Activated CD8-positive, alpha-beta memory T cell treated with anti-CD3 and anti-CD28 coated beads, Interleukin-2, amount 50 U/mL, for 24 hours (primary cell): ENCODE data around the gene ZC3H7B.

Experiments used
- DNase-seq: peaks from one replicate; pipeline ENCODE4 v3.0.0-alpha.2; 2020; ENCODE audit errors: extremely low read depth

Gene ZC3H7B

GRCh38 chr22:41354979-41355378 is 53.7 kb downstream of the ZC3H7B start:
- DNase-seq: no peak

GRCh38 chr22:41355895-41356294 is 54.6 kb downstream of the ZC3H7B start:
- DNase-seq: no peak

- no peak for DNase-seq
These were observed 55.2 kb downstream of the ZC3H7B start for GRCh38 chr22:41356430-41357028.

GRCh38 chr22:41357191-41357590 is 55.9 kb downstream of the ZC3H7B start:
- DNase-seq: no peak

GRCh38 chr22:41358927-41359326 is 57.6 kb downstream of the ZC3H7B start:
- no peak for DNase-seq

GRCh38 chr22:41359376-41359775 is 58.1 kb downstream of the ZC3H7B start:
- no peak for DNase-seq

GRCh38 chr22:41360126-41360525 is 58.8 kb downstream of the ZC3H7B start:
- DNase-seq: no peak

- no peak for DNase-seq
These were observed 60.5 kb downstream of the ZC3H7B start for GRCh38 chr22:41361716-41362310.

- no peak for DNase-seq
These were observed 61.3 kb downstream of the ZC3H7B start for GRCh38 chr22:41362615-41363014.

GRCh38 chr22:41364233-41364632 is 62.9 kb downstream of the ZC3H7B start:
- no peak for DNase-seq

GRCh38 chr22:41364955-41365354 is 63.6 kb downstream of the ZC3H7B start:
- DNase-seq: no peak

GRCh38 chr22:41365425-41365824 is 64.1 kb downstream of the ZC3H7B start:
- no peak for DNase-seq

- DNase-seq: no peak
These were observed 65.2 kb downstream of the ZC3H7B start for GRCh38 chr22:41366323-41367029.

GRCh38 chr22:41367039-41367679 is 65.8 kb downstream of the ZC3H7B start:
- no peak for DNase-seq

GRCh38 chr22:41367680-41368542 is 66.6 kb downstream of the ZC3H7B start:
- no peak for DNase-seq

- DNase-seq: no peak
These were observed 67.5 kb downstream of the ZC3H7B start for GRCh38 chr22:41368543-41369423.

GRCh38 chr22:41369424-41369745 is 68.1 kb downstream of the ZC3H7B start:
- no peak for DNase-seq

GRCh38 chr22:41369837-41370236 is 68.5 kb downstream of the ZC3H7B start:
- DNase-seq: no peak

GRCh38 chr22:41377846-41378245 is 76.5 kb downstream of the ZC3H7B start:
- DNase-seq: no peak

GRCh38 chr22:41380993-41381328 is 79.6 kb downstream of the ZC3H7B start:
- DNase-seq: no peak
